ENCODE results near the gene TGM1.
"Not testable (repeated sequence)": the region's sequence is repeated elsewhere in the genome, so short reads cannot be mapped to it uniquely, and the experiment has no call there.

Gene TGM1

DNA sequence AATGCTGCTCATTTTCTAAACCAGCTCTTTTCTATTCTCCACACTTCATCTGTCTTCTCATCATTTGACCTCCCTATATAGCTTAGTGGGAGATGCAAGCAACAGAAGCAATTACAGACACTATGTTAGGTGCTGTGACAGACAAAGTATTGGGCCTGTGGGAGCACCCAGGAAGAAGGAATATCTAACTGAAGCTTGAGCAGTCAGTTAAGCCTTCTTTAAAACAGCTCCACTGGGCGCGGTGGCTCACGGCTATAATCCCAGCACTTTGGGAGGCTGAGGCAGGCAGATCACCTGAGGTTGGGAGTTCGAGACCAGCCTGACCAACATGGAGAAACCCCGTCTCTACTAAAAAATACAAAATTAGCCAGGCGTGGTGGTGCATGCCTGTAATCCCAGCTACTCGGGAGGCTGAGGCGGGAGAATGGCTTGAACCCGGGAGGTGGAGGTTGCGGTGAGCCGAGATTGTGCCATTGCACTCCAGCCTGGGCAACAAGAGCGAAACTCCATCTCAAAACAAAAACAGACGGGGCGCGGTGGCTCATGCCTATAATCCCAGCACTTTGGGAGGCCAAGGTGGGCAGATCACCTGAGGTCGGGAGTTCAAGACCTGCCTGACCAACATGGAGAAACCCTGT is 59.6 kb downstream of the TGM1 start:
- DNase-seq: not testable (repeated sequence)

DNA sequence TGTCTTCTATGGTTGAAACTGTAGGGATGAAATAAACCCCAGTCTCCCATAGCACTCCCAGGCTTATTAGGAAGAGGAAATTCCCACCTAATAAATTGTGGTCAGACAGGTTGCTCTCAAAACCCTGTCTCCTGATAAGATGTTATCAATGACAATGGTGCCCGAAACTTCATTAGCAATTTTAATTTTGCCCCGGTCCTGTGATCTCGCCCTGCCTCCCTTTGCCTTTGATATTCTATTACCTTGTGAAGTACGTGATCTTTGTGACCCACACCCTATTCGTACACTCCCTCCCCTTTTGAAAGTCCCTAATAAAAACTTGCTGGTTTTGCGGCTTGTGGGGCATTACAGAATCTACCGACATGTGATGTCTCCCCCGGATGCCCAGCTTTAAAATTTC is 60.4 kb downstream of the TGM1 start:
- DNase-seq: not testable (repeated sequence)
